ENCODE results near the gene IGSF3.
"Not testable (repeated sequence)": the region's sequence is repeated elsewhere in the genome, so short reads cannot be mapped to it uniquely, and the experiment has no call there.

IGSF3 gene

GRCh38 chr1:116644993-116645392 is 22.5 kb downstream of the IGSF3 start:
- DNase-seq; H3K4me3 ChIP-seq (ENCODE audit: insufficient read depth in 1 of 2, low read depth in 1 of 2, low read length in 2 of 2); H2BK120ac ChIP-seq (ENCODE audit: low read depth, low read length); H3K23ac ChIP-seq (ENCODE audit: low read length in 2 of 2); H3K79me1 ChIP-seq (replicated peaks; ENCODE audit: low read length, poor library complexity, severe bottlenecking); H2AK5ac ChIP-seq (ENCODE audit: low read length, severe bottlenecking); H2BK15ac ChIP-seq (ENCODE audit: low read depth, poor library complexity, severe bottlenecking); H3K9ac ChIP-seq (ENCODE audit: low read length); H3K27ac ChIP-seq (ENCODE audit: low read length, poor library complexity, severe bottlenecking); H3K4me2 ChIP-seq (ENCODE audit: low read length, poor library complexity, severe bottlenecking); H3K27me3 ChIP-seq (ENCODE audit: control insufficient read depth in 1 of 2, insufficient read depth in 1 of 2, low read length in 2 of 2); H2BK5ac ChIP-seq (ENCODE audit: low read depth, low read length, poor library complexity, severe bottlenecking); H3K4ac ChIP-seq (ENCODE audit: low read depth in 1 of 2, low read length in 2 of 2); H2AFZ ChIP-seq (ENCODE audit: low read depth, low read length); H3K36me3 ChIP-seq (ENCODE audit: control insufficient read depth in 1 of 2, insufficient read depth in 2 of 2, low read depth in 1 of 2, low read length in 2 of 2); H4K8ac ChIP-seq (ENCODE audit: low read length); H3K18ac ChIP-seq (ENCODE audit: low read depth in 1 of 2, low read length in 2 of 2); H2BK12ac ChIP-seq (ENCODE audit: low read length in 2 of 2); H3K14ac ChIP-seq (ENCODE audit: low read length in 2 of 2); H3K9me3 ChIP-seq (ENCODE audit: control insufficient read depth, low read length); H4K91ac ChIP-seq (ENCODE audit: low read length): not testable (repeated sequence)
- 93% methylated on average over 2 of the region's 2 CpGs for WGBS
- H3K4me1 ChIP-seq (ENCODE audit: control insufficient read depth, insufficient read depth, low read depth, low read length): peaks cover 17% of the 10 kb centered on the region

GRCh38 chr1:116644096-116644495 is 23.4 kb downstream of the IGSF3 start:
- H3K27ac ChIP-seq (ENCODE audit: low read length, poor library complexity, severe bottlenecking); H3K23ac ChIP-seq (ENCODE audit: low read length in 2 of 2); H4K8ac ChIP-seq (ENCODE audit: low read length); H3K79me1 ChIP-seq (replicated peaks; ENCODE audit: low read length, poor library complexity, severe bottlenecking); H3K27me3 ChIP-seq (ENCODE audit: control insufficient read depth in 1 of 2, insufficient read depth in 1 of 2, low read length in 2 of 2); H2BK15ac ChIP-seq (ENCODE audit: low read depth, poor library complexity, severe bottlenecking); H4K91ac ChIP-seq (ENCODE audit: low read length); H3K9me3 ChIP-seq (ENCODE audit: control insufficient read depth, low read length); H2AFZ ChIP-seq (ENCODE audit: low read depth, low read length); H3K4ac ChIP-seq (ENCODE audit: low read depth in 1 of 2, low read length in 2 of 2); H3K4me3 ChIP-seq (ENCODE audit: insufficient read depth in 1 of 2, low read depth in 1 of 2, low read length in 2 of 2); H3K18ac ChIP-seq (ENCODE audit: low read depth in 1 of 2, low read length in 2 of 2); DNase-seq; H2BK120ac ChIP-seq (ENCODE audit: low read depth, low read length); H3K36me3 ChIP-seq (ENCODE audit: control insufficient read depth in 1 of 2, insufficient read depth in 2 of 2, low read depth in 1 of 2, low read length in 2 of 2); H3K14ac ChIP-seq (ENCODE audit: low read length in 2 of 2); H2AK5ac ChIP-seq (ENCODE audit: low read length, severe bottlenecking); H2BK12ac ChIP-seq (ENCODE audit: low read length in 2 of 2); H2BK5ac ChIP-seq (ENCODE audit: low read depth, low read length, poor library complexity, severe bottlenecking); H3K9ac ChIP-seq (ENCODE audit: low read length); H3K4me2 ChIP-seq (ENCODE audit: low read length, poor library complexity, severe bottlenecking): not testable (repeated sequence)
- 65% methylated on average over 5 of the region's 5 CpGs for WGBS
- H3K4me1 ChIP-seq (ENCODE audit: control insufficient read depth, insufficient read depth, low read depth, low read length): peaks cover 17% of the 10 kb centered on the region

DNA sequence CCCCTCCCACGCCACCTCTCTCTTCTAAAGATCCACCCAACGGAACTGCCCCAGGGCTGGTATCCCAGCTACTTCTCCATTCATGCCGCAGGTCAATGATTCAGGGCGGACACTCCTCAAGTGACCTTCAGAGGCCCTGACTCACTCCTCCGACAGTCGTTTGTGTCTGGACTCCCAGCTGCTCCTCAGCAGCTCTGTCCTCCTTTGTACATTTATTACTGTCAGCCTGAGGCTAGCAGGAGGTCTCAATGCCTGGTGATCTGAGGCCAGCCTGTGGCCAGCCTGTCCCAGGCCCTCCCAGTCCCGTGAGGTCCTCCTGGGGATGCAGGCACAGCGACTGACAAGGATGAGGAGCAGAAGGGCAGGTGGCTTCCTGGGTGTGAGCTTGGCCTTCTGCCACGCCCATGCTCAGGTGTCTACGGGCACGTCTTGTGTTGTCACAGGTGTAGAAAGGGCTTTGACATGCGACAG is 24.2 kb downstream of the IGSF3 start:
- H3K4me2 ChIP-seq (ENCODE audit: low read length, poor library complexity, severe bottlenecking); H3K79me1 ChIP-seq (replicated peaks; ENCODE audit: low read length, poor library complexity, severe bottlenecking); H4K91ac ChIP-seq (ENCODE audit: low read length); H3K4me3 ChIP-seq (ENCODE audit: insufficient read depth in 1 of 2, low read depth in 1 of 2, low read length in 2 of 2); H2BK15ac ChIP-seq (ENCODE audit: low read depth, poor library complexity, severe bottlenecking); H2AFZ ChIP-seq (ENCODE audit: low read depth, low read length); DNase-seq; H4K8ac ChIP-seq (ENCODE audit: low read length); H3K9me3 ChIP-seq (ENCODE audit: control insufficient read depth, low read length); H3K23ac ChIP-seq (ENCODE audit: low read length in 2 of 2); H2BK12ac ChIP-seq (ENCODE audit: low read length in 2 of 2); H3K4ac ChIP-seq (ENCODE audit: low read depth in 1 of 2, low read length in 2 of 2); H2BK5ac ChIP-seq (ENCODE audit: low read depth, low read length, poor library complexity, severe bottlenecking); H3K9ac ChIP-seq (ENCODE audit: low read length); H3K27ac ChIP-seq (ENCODE audit: low read length, poor library complexity, severe bottlenecking); H3K36me3 ChIP-seq (ENCODE audit: control insufficient read depth in 1 of 2, insufficient read depth in 2 of 2, low read depth in 1 of 2, low read length in 2 of 2); H3K18ac ChIP-seq (ENCODE audit: low read depth in 1 of 2, low read length in 2 of 2); H2BK120ac ChIP-seq (ENCODE audit: low read depth, low read length); H2AK5ac ChIP-seq (ENCODE audit: low read length, severe bottlenecking); H3K14ac ChIP-seq (ENCODE audit: low read length in 2 of 2); H3K27me3 ChIP-seq (ENCODE audit: control insufficient read depth in 1 of 2, insufficient read depth in 1 of 2, low read length in 2 of 2): not testable (repeated sequence)
- peaks cover 17% of the 10 kb centered on the region for H3K4me1 ChIP-seq (ENCODE audit: control insufficient read depth, insufficient read depth, low read depth, low read length)
- WGBS: 58% methylated on average over 12 of the region's 12 CpGs

- H2BK5ac ChIP-seq (ENCODE audit: low read depth, low read length, poor library complexity, severe bottlenecking); H2BK12ac ChIP-seq (ENCODE audit: low read length in 2 of 2); H4K91ac ChIP-seq (ENCODE audit: low read length); H3K4ac ChIP-seq (ENCODE audit: low read depth in 1 of 2, low read length in 2 of 2); DNase-seq; H2AK5ac ChIP-seq (ENCODE audit: low read length, severe bottlenecking); H3K79me1 ChIP-seq (replicated peaks; ENCODE audit: low read length, poor library complexity, severe bottlenecking); H2AFZ ChIP-seq (ENCODE audit: low read depth, low read length); H4K8ac ChIP-seq (ENCODE audit: low read length); H3K36me3 ChIP-seq (ENCODE audit: control insufficient read depth in 1 of 2, insufficient read depth in 2 of 2, low read depth in 1 of 2, low read length in 2 of 2); H2BK120ac ChIP-seq (ENCODE audit: low read depth, low read length); H3K23ac ChIP-seq (ENCODE audit: low read length in 2 of 2); H3K4me2 ChIP-seq (ENCODE audit: low read length, poor library complexity, severe bottlenecking); H3K9me3 ChIP-seq (ENCODE audit: control insufficient read depth, low read length); H3K9ac ChIP-seq (ENCODE audit: low read length); H2BK15ac ChIP-seq (ENCODE audit: low read depth, poor library complexity, severe bottlenecking); H3K27ac ChIP-seq (ENCODE audit: low read length, poor library complexity, severe bottlenecking); H3K4me3 ChIP-seq (ENCODE audit: insufficient read depth in 1 of 2, low read depth in 1 of 2, low read length in 2 of 2); H3K18ac ChIP-seq (ENCODE audit: low read depth in 1 of 2, low read length in 2 of 2); H3K27me3 ChIP-seq (ENCODE audit: control insufficient read depth in 1 of 2, insufficient read depth in 1 of 2, low read length in 2 of 2): not testable (repeated sequence)
- Histone ChIP-seq H3K14ac (ENCODE audit: low read length in 2 of 2) (peak overlapping the region in 1 of 2 experiments; percentile 32), H3K4me1 (ENCODE audit: control insufficient read depth, insufficient read depth, low read depth, low read length) (peaks cover 17% of the 10 kb centered on the region)
- 92% methylated on average over 13 of the region's 14 CpGs for WGBS
Measured at GRCh38 chr1:116642311-116643280, 24.9 kb downstream of the IGSF3 start.
